22Rv1 (cell line): ENCODE results near the gene STX3.

Experiments
- H3K27ac ChIP-seq: fragments of 450-650 bp; 2 replicates; pipeline ENCODE4 v1.5.1; 2017
- CTCF ChIP-seq: fragments of 450-650 bp; IDR thresholded peaks from 2 replicates; pipeline ENCODE4 v1.5.1; 2017; ENCODE audit warnings: mild to moderate bottlenecking
- ZFX ChIP-seq: fragments of 450-650 bp; IDR thresholded peaks from 2 replicates; pipeline ENCODE4 v1.6.1; 2017; ENCODE audit warnings: antibody characterized with exemption, borderline replicate concordance

STX3 gene

GRCh38 chr11:59767225-59767611 is 12.0 kb downstream of the STX3 start:
- TF ChIP-seq CTCF: no peak
- no peak for TF ChIP-seq ZFX
- no peak overlapping the region for H3K27ac ChIP-seq

- no peak overlapping the region for H3K27ac ChIP-seq
- TF ChIP-seq ZFX (no peak), CTCF (no peak)
Observed at GRCh38 chr11:59769111-59769510, 13.9 kb downstream of the STX3 start.

- TF ChIP-seq ZFX: no peak
- TF ChIP-seq CTCF: no peak
- no peak overlapping the region for H3K27ac ChIP-seq
Observed at GRCh38 chr11:59769828-59770227, 14.7 kb downstream of the STX3 start.

GRCh38 chr11:59770319-59770718 is 15.1 kb downstream of the STX3 start:
- no peak overlapping the region for H3K27ac ChIP-seq
- TF ChIP-seq CTCF (no peak), ZFX (no peak)

- no peak overlapping the region for H3K27ac ChIP-seq
Observed at GRCh38 chr11:59770869-59771268, 15.7 kb downstream of the STX3 start.

GRCh38 chr11:59771605-59772004 is 16.4 kb downstream of the STX3 start:
- TF ChIP-seq CTCF: no peak
- H3K27ac ChIP-seq: no peak overlapping the region

More at GRCh38 chr11:59770869-59771268, 15.7 kb downstream of the STX3 start:
- TF ChIP-seq CTCF: no peak
- TF ChIP-seq ZFX: no peak

GRCh38 chr11:59773083-59773440 is 17.9 kb downstream of the STX3 start:
- TF ChIP-seq ZFX (no peak), CTCF (no peak)
- no peak overlapping the region for H3K27ac ChIP-seq
